Measurements from ENCODE around the gene LHB.
A peak's percentile ranks its signal among the peaks of the same experiment; 100 is the strongest.
"Not testable (repeated sequence)": the region's sequence is repeated elsewhere in the genome, so short reads cannot be mapped to it uniquely, and the experiment has no call there.

Gene LHB

GRCh38 chr19:49031642-49032301 lies 14.9 kb upstream of the LHB start, which contains the start of gene CGB2:
Gene CGB2, plus strand, starts transcription at chr19:49031890. Its CDS starts 206 bp downstream, at chr19:49032096.
- TF ChIP-seq, protein P1, sequence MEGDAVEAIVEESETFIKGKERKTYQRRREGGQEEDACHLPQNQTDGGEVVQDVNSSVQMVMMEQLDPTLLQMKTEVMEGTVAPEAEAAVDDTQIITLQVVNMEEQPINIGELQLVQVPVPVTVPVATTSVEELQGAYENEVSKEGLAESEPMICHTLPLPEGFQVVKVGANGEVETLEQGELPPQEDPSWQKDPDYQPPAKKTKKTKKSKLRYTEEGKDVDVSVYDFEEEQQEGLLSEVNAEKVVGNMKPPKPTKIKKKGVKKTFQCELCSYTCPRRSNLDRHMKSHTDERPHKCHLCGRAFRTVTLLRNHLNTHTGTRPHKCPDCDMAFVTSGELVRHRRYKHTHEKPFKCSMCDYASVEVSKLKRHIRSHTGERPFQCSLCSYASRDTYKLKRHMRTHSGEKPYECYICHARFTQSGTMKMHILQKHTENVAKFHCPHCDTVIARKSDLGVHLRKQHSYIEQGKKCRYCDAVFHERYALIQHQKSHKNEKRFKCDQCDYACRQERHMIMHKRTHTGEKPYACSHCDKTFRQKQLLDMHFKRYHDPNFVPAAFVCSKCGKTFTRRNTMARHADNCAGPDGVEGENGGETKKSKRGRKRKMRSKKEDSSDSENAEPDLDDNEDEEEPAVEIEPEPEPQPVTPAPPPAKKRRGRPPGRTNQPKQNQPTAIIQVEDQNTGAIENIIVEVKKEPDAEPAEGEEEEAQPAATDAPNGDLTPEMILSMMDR (IDR thresholded peaks at IDR 0.05; ENCODE audit: low read depth, low read length), result peak; percentile 30; the same call in 1 of the 2 replicates
- not testable (repeated sequence) for H3K9me3 ChIP-seq (ENCODE audit: severe bottlenecking); H3K27me3 ChIP-seq (ENCODE audit: insufficient read depth, low read depth, severe bottlenecking); H3K36me3 ChIP-seq; H3K4me3 ChIP-seq (ENCODE audit: low read depth, low read length); H3K27ac ChIP-seq; DNase-seq

- not testable (repeated sequence) for H3K27me3 ChIP-seq (ENCODE audit: insufficient read depth, low read depth, severe bottlenecking); H3K36me3 ChIP-seq; H3K4me3 ChIP-seq (ENCODE audit: low read depth, low read length); DNase-seq; H3K27ac ChIP-seq; H3K9me3 ChIP-seq (ENCODE audit: severe bottlenecking)
These were observed 13.4 kb upstream of the LHB start for GRCh38 chr19:49030323-49030722.

GRCh38 chr19:49029749-49030148 lies 12.9 kb upstream of the LHB start:
- DNase-seq; H3K27me3 ChIP-seq (ENCODE audit: insufficient read depth, low read depth, severe bottlenecking); H3K36me3 ChIP-seq; H3K4me3 ChIP-seq (ENCODE audit: low read depth, low read length); H3K9me3 ChIP-seq (ENCODE audit: severe bottlenecking); H3K27ac ChIP-seq: not testable (repeated sequence)

- not testable (repeated sequence) for DNase-seq; H3K9me3 ChIP-seq (ENCODE audit: severe bottlenecking); H3K36me3 ChIP-seq; H3K27me3 ChIP-seq (ENCODE audit: insufficient read depth, low read depth, severe bottlenecking); H3K27ac ChIP-seq; H3K4me3 ChIP-seq (ENCODE audit: low read depth, low read length)
These were observed 11.8 kb upstream of the LHB start for GRCh38 chr19:49028686-49029085.

GRCh38 chr19:49025599-49025998 lies 8.7 kb upstream of the LHB start:
- H3K4me3 ChIP-seq (ENCODE audit: low read depth, low read length); H3K27me3 ChIP-seq (ENCODE audit: insufficient read depth, low read depth, severe bottlenecking); H3K27ac ChIP-seq; H3K9me3 ChIP-seq (ENCODE audit: severe bottlenecking); DNase-seq; H3K36me3 ChIP-seq: not testable (repeated sequence)

GRCh38 chr19:49025088-49025487 lies 8.2 kb upstream of the LHB start:
- H3K36me3 ChIP-seq; DNase-seq; H3K27ac ChIP-seq; H3K4me3 ChIP-seq (ENCODE audit: low read depth, low read length); H3K27me3 ChIP-seq (ENCODE audit: insufficient read depth, low read depth, severe bottlenecking); H3K9me3 ChIP-seq (ENCODE audit: severe bottlenecking): not testable (repeated sequence)

DNA sequence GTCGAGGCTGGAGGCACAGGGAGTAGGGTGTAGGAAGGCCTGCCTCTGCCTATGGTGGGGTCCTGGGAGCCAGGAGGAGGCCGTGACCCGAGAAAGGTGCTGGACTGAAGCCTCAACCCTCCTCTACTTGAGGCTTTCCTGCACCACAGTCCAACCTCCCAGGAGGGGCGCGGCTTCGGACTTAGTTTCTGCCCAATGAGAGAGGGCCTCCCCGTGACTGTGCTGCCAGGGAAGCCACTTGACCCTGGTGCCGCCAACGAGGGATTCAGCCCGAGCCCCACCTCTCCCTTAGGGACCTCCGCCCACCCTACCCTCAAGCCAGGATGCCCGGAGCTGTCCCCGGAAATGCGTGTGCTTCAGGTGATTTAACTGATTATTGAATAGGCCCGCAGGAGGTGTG lies 7.3 kb upstream of the LHB start, which contains the start of gene CGB3:
Gene CGB3 (minus strand): TSS at position 101 of the 400 bp plus-strand sequence. CDS start 362 bp downstream, outside the sequence.
- not testable (repeated sequence) for H3K9me3 ChIP-seq (ENCODE audit: severe bottlenecking); H3K36me3 ChIP-seq; H3K27ac ChIP-seq; H3K27me3 ChIP-seq (ENCODE audit: insufficient read depth, low read depth, severe bottlenecking); DNase-seq; H3K4me3 ChIP-seq (ENCODE audit: low read depth, low read length)

DNA sequence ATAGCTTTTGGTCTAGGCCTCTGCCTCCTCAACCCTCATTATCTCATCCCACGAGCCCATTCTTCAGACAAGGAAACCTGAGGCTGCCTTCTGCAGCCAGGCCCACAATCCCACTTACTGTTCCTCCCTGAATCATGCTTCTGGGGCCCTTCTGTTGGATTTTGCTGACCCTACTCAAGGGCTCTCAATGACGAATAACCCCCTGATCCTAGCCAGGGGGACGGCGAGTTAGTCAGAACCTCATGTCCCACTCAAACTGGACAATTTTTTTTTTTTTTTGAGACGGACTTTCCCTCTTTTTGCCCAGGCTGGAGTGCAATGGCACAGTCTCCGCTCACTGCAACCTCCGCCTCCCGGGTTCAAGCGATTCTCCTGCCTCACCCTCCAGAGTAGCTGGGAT lies 5.2 kb upstream of the LHB start:
- no peaks in the 10 kb centered on the region for H3K27me3 ChIP-seq (ENCODE audit: insufficient read depth, low read depth, severe bottlenecking)
- no peak overlapping the region for H3K27ac ChIP-seq
- H3K36me3 ChIP-seq, result no peaks in the 10 kb centered on the region
- no peaks in the 10 kb centered on the region for H3K9me3 ChIP-seq (ENCODE audit: severe bottlenecking)
- no peak overlapping the region for H3K4me3 ChIP-seq (ENCODE audit: low read depth, low read length)
- TF ChIP-seq, protein P1 (IDR thresholded peaks at IDR 0.05; ENCODE audit: low read depth, low read length), result no peak
- no peak for DNase-seq
